GM19395 (cell line): ENCODE measurements around the gene FNDC3A.
A peak's percentile ranks its signal among the peaks of the same experiment; 100 is the strongest.

ENCODE experiments used
- ATAC-seq: cut with Tn5 transposase; IDR thresholded peaks from one replicate; pipeline ENCODE4 v1.9.1; 2021; ENCODE audit warnings: mild to moderate bottlenecking, moderate library complexity; ENCODE audit not compliant: unreplicated experiment

FNDC3A gene

GRCh38 chr13:49213997-49214916, 238.5 kb downstream of the FNDC3A start:
- ATAC-seq, result no peak

- ATAC-seq, result peak; percentile 60
Measured at GRCh38 chr13:49214917-49215376, 239.2 kb downstream of the FNDC3A start.

- ATAC-seq, result no peak
Measured at GRCh38 chr13:49216334-49216733, 240.6 kb downstream of the FNDC3A start.

GRCh38 chr13:49217962-49218492, 242.3 kb downstream of the FNDC3A start:
- no peak for ATAC-seq

GRCh38 chr13:49218493-49219051, 242.9 kb downstream of the FNDC3A start:
- no peak for ATAC-seq

- ATAC-seq, result no peak
Measured at GRCh38 chr13:49219647-49220035, 243.9 kb downstream of the FNDC3A start.

GRCh38 chr13:49220036-49220855, 244.5 kb downstream of the FNDC3A start, which contains the start of gene MLNR:
MLNR (plus strand) TSS chr13:49220338; CDS start chr13:49220338, 0 bp downstream.
- no peak for ATAC-seq

- ATAC-seq, result no peak
Measured at GRCh38 chr13:49220856-49221589, 245.3 kb downstream of the FNDC3A start.

- ATAC-seq, result no peak
Measured at GRCh38 chr13:49221590-49221965, 245.9 kb downstream of the FNDC3A start.

- no peak for ATAC-seq
Measured at GRCh38 chr13:49225223-49226042, 249.7 kb downstream of the FNDC3A start.

GRCh38 chr13:49226613-49227012, 250.9 kb downstream of the FNDC3A start:
- no peak for ATAC-seq

- no peak for ATAC-seq
Measured at GRCh38 chr13:49234741-49235140, 259.0 kb downstream of the FNDC3A start.

- no peak for ATAC-seq
Measured at GRCh38 chr13:49235856-49236431, 260.2 kb downstream of the FNDC3A start.

GRCh38 chr13:49238621-49239020, 262.9 kb downstream of the FNDC3A start:
- ATAC-seq, result no peak

GRCh38 chr13:49240017-49240416, 264.3 kb downstream of the FNDC3A start:
- peak; percentile 60 for ATAC-seq

GRCh38 chr13:49241296-49241695, 265.6 kb downstream of the FNDC3A start:
- no peak for ATAC-seq

- ATAC-seq, result no peak
Measured at GRCh38 chr13:49245101-49245500, 269.4 kb downstream of the FNDC3A start.

- peak; percentile 53 for ATAC-seq
Measured at GRCh38 chr13:49246850-49247642, 271.3 kb downstream of the FNDC3A start.
